Hippocampal formation (tissue), 2 donors: ENCODE measurements around the gene TPSB2.
"Not testable (repeated sequence)": the region's sequence is repeated elsewhere in the genome, so short reads cannot be mapped to it uniquely, and the experiment has no call there.

Experiments used
- DNase-seq, 2 donors: peaks; one replicate each; lab custom pipeline; 2025; lab: John Stamatoyannopoulos, UW

The TPSB2 gene

DNA sequence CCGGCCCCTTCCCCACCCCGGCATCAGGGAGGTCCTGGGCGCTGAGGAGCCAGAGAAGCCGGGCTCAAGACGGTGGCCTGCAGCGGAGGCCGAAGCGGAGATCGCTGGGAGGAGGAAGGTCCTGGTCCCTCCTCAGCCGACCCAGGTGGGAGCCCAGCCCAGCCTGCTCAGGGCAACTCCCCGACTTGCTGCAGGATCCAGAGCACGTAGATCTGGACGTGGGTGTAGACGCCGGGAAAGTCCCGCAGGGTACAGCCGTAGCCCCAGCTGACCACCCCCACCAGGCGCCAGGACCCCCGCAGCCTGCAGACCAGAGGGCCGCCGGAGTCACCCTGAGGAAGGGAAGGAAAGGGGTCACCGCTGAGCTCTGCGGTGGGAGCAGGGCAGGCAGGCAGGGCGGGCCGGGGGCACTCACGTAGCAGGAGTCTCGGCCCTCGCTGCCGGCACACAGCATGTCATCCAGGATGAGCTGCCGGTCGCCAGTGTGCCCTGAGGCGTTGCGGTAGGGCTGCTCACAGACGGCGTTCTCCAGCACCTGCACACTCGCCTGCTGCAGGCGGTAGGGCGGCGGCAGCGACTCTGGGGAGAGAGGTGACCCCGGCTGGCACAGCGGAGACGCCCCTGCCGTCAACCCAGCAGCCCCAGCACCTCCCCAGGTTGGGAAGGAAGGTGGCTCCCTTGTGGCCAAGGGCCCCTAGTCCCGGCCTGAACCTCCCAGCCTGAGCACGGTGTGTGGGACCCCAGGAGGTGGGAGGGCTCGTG lies 31.3 kb upstream of the TPSB2 start:
- DNase-seq = no peak

DNA sequence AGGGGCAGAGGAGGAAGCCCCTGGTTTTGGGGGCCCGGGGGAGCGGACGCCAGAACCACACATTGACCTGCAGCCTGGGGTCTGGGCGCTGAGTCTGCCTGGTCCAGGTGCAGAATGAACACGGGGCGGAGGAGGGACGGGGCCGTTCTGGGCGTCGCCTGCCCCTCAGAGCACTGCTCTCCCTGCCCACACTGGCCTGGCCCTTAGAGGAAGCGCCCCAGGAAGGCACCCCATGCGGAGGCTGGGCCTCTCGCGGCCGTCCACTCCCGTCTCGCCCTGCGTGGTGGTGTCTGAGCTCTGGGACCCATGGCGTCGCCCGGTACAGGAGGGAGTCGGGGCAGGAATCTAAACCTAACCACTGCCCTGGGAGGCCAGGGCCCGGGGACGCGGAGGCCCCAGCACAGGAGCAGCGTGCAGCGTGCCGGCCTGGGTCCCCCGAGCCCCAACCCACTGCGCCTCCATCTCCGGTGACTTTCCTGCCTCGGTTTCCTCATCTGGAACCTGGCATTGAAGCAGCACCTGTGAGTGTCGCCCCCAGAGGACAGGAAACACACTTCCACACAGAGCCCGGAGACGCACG lies 30.2 kb upstream of the TPSB2 start:
- no peak for DNase-seq

DNA sequence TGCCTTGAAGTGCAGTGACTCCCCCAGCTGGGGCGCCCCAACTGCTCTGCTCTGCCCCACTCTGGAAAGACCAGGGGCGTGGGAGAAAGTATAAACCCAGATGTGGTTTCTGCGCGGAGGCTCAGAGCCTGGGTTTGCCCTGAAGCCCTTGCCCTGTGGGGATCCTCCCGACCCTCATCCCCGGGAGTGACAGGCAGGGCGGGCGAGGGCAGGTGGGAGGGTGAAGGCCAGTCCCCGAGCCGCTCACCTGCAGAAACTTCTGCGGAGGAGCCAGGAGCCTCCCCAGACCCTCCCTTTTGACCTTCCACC lies 29.7 kb upstream of the TPSB2 start:
- no peak for DNase-seq

DNA sequence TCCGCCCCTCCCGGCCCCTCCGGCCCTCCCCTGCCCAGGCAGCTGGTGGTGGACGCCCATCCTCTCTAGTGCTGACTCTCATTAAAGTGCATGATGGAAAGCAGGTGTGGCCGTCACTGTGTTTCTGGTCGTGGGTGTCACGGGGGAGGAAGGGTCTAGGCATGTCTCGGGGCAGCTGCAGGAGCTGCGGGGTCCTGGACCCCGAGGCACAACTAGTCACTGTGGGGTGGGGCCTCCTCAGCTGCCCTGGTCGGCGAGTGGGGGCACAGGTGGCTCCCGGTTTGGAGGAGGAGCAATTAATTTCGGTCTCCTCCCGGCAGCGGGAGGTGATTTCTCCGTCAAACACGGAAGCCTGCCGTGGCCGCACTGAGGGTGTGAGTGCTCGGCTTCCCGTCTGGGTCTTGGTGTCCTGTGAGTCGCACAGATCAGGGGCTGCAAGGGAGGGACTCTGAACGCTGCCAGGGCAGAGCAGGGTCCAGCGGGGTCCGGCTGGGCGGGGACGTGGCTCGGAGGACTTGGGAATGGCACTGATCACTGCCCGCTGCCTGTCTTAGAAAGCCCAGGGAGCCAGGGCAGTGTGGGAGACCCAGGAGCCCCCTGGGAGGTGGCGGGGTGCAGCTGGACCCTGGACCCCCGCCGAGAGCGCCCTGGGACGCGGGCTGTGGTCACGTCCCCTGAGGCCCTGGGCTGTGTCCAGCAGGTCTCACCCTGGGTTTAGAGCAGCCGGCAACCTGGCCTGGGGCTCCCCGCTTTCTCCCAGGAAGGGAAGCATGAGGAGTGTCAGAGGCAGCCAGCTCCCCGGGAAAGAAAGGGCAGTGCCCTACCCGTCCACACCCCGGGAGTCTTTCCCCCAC lies 29.1 kb upstream of the TPSB2 start:
- DNase-seq = no peak

DNA sequence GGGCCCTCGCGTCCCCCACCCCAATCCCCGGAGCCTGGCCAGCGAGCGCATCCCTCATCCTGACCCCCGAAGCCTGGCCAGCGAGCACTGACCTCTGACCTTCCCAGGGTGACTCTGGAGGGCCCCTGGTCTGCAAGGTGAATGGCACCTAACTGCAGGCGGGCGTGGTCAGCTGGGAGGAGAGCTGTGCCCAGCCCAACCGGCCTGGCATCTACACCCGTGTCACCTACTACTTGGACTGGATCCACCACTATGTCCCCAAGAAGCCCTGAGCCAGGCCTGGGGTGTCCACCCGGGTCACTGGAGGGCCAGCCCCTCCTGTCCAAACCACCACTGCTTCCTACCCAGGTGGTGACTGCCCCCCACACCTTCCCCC lies 28.2 kb upstream of the TPSB2 start:
- no peak for DNase-seq

DNA sequence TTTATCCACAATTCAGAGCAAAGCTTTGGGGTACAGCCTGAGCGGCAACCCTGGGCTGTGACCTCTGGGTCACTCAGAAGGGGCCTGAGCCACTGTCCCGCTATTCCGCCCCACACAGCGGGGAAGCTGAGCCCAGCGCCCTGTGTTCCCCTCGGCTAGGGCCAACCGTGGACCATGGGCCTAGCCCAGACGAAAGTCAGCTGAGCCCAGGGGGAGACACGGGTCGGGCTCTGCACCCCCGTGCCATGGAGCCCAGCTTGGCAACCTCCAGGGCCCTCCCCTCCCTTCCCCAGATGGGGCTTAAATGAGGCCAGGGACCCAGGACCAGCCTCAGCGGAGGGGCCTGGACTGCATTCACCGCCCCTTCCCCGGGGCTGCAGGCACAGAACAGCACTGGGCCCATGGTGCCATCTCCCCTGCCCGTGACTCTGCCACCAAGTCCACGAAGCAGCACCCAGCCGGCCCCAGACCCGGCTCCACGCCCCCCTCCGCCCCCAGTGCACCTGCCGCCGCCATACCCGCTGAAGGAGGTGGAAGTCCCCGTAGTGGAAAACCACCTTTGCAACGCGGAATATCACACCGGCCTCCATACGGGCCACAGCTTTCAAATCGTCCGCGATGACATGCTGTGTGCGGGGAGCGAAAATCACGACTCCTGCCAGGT lies 27.7 kb upstream of the TPSB2 start:
- DNase-seq = no peak

DNA sequence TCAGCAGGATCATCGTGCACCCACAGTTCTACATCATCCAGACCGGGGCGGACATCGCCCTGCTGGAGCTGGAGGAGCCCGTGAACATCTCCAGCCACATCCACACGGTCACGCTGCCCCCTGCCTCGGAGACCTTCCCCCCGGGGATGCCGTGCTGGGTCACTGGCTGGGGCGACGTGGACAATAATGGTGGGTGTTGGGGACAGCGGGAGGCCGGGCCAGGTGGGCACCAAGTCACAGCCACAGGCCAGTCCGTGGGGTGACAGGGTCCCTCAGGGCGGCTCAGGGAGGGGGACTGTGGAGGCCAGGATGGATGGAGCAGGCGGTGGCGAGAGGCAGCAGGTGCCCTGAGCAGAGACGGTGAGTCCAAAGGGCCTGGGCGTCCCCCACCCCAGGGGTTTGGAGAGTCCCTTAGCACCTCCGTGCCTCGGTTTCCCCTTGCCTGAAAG lies 26.9 kb upstream of the TPSB2 start:
- DNase-seq = no peak

DNA sequence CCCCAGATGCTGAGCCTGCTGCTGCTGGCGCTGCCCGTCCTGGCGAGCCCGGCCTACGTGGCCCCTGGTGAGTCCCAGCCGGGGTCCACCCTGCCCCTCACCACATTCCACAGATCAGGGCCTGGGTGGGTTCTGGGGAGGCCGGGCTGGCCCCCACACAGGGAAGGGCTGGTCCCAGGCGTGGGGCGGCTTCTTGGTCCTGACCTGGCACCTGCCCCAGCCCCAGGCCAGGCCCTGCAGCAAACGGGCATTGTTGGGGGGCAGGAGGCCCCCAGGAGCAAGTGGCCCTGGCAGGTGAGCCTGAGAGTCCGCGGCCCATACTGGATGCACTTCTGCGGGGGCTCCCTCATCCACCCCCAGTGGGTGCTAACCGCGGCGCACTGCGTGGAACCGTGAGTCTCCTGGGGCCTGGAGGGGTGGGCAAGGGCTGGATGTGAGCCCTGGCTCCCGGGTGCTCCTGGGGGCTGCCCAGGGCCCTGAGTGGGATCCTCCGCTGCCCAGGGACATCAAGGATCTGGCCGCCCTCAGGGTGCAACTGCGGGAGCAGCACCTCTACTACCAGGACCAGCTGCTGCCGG lies 26.4 kb upstream of the TPSB2 start:
- not testable (repeated sequence) for DNase-seq

DNA sequence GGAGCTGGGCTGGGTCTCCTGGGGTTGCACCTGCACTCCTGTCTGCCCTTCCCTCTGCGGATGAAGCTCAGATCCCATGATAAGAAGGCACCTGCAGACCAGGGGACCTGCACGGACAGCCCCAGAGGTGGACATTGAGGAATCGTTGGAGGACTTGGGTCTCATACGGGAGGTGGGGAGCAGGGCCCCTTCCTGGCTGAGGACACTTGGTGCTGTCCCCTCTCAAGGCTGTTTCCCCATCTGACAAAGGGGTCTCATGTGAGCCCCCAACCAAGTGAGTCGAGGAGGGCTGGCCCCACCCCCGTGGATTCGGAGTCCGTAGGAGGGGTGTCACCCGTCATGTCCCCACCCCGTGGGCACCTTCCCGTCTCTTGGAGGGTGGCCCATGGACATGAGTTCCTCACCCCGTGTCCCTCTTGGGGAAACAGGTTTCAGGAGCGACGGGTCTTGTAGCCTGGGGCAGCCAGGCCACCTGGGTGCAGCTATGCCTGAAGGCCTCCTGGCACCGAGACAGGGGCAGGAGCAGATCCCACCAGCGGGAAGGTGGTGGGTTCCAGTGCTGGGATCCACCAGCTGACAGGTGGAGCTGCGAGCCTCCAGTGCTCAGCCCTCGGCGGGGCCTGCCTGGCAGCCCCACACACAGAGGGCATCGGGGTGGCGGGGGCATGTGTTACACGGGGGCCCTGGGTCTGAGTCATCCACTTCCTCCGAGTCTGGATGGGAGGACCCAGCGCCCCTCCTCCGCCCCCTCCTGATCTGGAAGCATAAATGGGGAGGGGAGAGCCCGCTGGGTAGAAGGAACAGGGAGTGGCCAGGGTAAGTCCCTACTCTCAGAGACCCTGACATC lies 25.5 kb upstream of the TPSB2 start, which contains the start of gene TPSD1:
TSS of gene TPSD1 (plus strand) at position 794 of the 847 bp plus-strand sequence. CDS start 212 bp downstream, outside the sequence.
- DNase-seq = not testable (repeated sequence)

DNA sequence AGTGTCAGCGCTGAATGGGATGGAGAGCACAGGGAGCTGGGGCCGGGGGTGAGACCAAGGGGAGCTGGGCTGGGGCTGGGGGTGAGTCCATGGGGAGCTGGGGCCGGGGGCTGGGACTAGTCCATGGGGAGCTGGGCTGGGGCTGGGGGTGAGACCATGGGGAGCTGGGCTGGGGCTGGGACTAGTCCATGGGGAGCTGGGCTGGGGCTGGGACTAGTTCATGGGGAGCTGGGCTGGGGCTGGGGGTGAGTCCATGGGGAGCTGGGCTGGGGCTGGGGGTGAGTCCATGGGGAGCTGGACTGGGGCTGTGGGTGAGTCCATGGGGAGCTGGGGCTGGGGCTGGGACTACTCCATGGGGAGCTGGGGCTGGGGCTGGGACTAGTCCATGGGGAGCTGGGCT lies 24.8 kb upstream of the TPSB2 start:
- not testable (repeated sequence) for DNase-seq

DNA sequence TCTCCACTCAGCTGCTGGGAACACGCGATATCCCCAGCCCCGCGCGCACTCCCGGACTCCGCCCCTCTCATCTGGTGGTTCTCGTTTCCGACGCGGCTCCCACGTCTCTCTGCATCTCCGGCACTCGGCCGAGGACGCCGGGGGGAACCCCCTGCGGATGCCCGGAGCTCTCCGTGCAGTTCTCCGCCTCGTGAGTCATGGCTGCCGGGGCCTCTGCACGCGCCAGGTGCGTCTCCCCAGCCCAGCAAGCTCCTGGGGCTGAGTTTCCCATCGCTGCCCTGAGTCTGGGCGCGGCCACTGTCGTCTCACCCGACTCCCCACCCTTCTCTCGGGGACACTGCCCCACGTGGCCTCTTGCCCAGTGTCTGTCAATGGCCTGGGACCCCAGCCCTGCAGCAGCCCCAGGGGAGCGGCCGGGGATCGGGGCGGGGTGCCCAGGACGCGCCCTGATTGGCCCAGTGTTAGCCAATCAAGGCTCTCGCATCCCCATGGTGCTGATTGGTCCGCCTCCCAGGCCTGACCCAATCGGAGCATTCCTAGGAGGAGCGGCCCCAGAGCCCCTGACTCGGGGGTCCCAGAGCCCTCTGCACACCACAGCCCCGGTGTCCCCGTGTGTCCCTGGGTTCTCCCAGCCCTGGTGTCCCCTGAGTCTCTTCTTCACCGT lies 23.8 kb upstream of the TPSB2 start:
- DNase-seq = not testable (repeated sequence)

DNA sequence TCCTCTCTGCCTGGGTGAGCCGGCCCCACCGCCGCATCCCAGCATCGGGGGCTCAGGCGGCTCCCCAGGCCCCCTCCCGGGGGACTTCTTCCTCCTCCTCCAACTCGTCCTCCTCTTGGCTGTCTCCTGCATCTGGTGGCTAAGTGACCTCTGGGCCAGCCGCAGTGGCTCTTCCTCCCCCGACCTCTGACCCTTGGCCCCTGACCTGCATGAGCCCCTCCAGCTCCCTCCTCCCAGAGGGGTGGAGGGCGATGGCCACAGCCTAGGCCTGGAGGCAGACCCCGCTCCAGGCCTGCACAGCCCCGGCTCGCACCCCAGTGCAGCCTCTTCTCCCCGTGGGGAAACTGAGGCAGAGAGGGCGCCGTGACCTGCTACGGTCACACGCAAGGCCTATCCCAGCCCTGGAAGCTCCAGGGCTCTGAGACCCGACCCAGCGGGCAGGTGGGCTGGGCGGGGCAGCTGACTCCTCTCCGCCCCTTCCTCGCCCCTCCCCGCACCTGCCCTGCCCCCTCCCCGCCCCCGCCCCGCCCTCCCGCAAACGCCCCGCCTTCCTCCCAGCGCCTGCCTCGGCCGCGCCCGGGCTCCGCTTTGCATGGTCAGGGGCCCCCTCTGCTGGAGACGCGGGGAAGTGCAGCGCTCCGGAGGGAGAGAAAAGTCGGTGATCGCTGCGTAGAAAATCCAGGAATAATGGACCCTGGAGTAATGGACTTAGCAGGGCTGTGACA lies 19.2 kb upstream of the TPSB2 start:
- DNase-seq = not testable (repeated sequence)

DNA sequence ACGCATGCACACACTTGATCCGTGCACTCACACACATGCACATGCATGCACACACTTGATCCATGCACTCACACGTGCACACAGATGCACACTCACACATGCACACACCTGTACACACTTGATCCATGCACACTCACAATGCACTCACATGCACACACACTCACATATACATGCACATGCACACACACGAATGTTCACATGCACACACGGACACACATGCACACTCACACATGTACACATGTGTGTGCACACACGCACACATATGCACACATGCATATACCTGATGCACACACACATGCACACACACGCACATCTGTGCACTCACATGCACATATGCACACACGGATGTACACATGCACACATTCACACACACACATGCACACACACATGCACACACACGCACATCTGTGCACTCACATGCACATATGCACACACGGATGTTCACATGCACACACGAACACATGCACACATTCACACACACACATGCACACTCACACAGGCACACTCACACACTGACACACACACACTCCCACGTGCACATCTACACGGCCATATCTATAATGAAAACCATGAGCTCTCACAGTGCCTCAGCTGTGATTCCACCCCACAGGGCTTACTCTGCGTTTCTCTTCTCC lies 18.0 kb upstream of the TPSB2 start:
- DNase-seq = not testable (repeated sequence)

DNA sequence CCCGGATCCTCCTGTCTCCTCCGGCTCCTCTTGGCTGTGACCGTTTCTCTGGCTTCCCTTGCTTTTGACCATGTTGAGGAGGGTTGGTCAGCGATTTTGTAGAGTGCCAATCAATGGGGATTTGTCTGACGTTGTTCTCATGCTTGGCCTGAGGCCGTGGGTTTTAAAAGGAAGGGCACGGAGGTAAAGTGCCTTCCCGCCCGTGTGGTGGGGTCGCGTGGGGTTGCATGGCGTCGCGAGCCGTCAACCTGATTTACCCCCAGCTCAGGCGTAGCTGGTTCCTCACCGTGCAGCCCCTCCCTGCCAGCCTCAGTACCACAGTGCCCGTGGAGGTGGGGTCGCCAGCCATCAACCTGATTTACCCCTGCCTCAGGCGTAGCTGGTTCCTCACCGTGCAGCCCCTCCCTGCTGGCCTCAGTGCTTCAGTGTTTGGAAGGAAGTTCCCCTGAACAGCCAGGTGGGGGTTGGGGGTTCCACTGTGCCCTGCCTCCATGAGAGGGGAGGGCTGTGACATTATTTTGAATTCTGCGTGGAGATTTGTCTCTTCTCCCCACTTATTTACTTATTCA lies 15.6 kb upstream of the TPSB2 start:
- no peak for DNase-seq

DNA sequence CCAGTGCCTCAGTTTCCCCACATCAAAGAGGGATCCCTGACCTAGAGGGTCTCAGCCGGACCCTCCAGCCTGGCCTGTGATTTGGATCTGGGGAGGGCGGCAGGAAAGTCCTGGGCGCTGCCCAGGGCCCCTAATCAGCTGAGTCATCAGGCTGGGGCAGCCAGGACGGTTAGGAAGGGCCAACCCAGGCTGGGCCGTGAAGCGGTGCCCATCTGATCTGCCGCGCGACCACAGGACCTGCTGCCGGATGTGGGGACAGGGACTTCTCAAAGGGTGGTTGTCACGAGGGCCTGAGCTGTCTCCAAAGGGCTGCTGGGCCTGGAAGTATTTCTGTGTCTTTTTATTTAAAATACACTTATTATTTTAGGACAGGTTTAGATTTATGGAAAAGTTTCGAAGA lies 14.9 kb upstream of the TPSB2 start:
- no peak for DNase-seq

DNA sequence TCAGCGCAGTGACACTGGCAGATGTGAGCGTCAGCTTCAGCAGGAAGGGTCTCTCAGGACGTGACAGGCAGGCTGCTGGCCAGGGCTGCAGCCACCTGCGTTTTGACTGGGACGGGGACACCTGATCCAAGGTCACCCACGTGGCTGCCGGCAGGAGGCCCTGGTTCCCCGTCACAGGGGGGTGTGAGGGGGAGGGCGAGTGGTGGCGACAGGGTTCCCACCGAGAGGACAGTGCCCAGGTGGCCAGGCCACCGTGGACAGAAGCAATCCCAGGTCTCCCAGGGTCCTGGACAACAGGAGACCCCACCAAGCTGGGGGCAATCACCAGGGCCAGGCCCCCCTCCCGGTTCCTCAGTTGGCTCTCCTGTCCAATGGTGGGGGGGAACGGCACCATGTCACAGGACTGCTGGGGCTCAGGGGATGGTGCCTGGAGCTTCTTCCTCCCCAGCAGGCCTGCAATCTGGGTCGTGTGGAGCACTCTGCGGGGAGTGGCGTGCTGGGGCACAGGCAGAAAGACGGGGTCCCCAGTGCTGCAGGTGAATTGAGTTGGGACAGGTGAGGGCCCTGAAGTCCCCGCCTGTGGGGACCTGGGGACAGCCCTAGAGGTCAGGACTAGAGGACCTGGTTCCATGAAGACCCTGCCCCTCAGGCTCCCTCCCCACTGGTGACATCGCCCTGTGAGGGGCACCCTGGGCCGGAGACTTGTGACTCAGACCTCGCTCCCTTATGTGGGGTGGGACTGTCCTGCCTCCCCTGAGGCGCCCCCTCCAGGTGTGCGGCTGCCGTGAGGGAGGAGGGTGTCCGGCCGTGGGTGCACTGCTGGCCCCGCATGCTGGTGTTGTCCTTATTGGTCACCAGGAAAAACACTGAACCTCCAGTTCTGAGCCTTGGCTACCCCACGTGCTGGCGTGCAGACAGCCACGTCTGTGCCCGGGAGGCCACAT lies 14.2 kb upstream of the TPSB2 start:
- not testable (repeated sequence) for DNase-seq

DNA sequence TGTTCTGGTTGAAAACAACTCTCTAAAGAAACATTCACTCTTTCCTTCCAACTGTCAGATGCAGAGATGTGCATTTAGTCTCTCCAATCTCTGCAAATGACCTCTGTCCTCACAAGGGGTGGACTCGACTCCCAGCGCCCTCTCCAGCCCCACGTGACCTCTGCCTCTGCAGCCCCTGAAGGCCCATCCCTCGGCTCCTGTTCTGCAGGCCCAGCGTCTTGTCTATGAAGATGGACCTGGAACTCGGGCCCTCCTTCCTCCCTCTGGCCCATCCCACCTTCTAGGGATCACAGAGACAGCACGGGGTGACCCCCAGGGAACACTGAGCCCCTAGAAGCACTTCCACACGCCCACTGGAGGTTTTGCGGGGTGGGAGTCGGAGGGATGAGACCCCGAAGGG lies 13.4 kb upstream of the TPSB2 start:
- not testable (repeated sequence) for DNase-seq

DNA sequence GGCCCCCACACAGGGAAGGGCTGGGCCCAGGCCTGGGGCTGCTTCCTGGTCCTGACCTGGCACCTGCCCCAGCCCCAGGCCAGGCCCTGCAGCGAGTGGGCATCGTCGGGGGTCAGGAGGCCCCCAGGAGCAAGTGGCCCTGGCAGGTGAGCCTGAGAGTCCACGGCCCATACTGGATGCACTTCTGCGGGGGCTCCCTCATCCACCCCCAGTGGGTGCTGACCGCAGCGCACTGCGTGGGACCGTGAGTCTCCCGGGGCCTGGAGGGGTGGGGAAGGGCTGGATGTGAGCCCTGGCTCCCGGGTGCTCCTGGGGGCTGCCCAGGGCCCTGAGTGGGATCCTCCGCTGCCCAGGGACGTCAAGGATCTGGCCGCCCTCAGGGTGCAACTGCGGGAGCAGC lies 11.1 kb upstream of the TPSB2 start:
- not testable (repeated sequence) for DNase-seq
